H4 (cell line): ENCODE data around the gene BRICD5. TPM values are rescaled to one million over a fixed set of nuclear protein-coding genes. Genes with fewer than 3 reads are reported as not detected.

ENCODE experiments used
- DNase-seq: peaks from one replicate; pipeline ENCODE4 v3.0.0-alpha.2; 2015; ENCODE audit warnings: low spot score
- total RNA-seq: library from RNA; depleted of rRNA; stranded (reverse); fragments of >200 nt; shearing (Covaris generic); gene quantifications from 2 replicates; pipeline ENCODE4 v1.2.3, GENCODE V29; 2014

Gene BRICD5
- total RNA-seq, 1 experiment from 2014 or later, result 1.0 TPM

DNA sequence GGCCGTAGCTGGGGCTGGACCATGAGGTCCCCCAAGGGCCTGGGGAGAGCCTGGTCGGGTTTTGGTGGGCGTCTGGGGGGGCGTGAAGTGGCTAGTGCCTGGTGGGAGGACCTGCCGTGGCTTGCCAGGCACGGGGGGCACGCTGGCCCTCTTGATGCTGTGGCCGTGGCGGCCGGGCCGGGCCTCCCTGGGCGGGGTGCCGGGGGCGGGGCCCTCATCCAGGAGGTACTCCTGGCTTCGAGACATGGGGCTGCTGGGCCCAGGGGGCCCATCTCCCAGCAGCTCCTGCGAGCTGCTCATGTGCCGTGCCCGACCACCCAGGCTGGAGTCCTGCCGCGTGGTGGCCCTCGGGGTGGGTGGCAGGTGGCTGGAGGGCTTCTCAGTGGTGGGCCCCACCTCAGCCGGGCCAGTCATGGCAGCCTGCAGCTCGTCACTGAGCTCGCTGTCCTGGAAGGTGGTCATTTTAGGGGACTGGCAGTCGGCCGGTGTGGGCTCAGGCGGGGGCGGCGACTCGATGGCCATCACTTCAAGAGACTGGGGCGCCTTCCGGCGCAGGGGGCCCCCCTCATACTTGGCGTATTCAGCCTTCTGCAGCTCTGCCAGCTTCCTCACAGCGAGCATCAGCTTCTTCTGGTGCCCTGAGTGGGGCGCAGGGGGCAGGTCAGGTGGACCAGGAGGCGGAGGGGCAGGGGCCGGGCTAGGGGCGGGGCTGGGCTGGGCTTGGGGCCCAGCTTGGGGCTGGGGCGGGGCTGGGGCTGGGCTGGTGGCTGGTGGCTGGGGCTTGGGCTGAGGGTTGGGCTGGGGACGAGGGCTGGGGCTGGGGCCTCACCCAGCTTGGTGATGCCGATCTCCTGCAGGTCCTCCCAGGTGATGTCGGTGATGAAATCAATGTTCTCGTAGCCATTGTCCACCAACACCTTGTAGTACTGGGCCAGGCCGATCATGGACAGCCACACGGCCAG is 29.4 kb downstream of the BRICD5 start:
- DNase-seq, result no peak

DNA sequence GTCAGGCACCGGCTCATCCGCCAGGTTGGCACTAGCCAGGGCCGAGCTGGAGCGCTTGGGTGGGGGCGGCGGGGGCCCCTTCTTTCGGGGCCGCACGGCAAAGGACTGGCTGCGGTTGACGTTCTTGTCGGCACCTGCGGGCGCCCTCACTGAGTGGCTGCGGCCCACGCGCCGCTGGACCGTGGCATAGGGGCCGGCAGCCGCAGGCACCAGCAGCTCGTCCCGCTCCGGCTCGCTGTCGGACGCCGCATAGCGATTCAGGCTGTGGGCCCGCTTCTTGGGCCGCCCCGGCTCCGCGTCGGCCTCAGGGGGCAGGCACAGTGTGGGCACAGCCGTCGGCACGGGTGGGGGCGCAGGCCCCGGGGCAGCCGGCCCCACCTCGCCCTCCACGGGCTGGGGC is 30.2 kb downstream of the BRICD5 start:
- no peak for DNase-seq

DNA sequence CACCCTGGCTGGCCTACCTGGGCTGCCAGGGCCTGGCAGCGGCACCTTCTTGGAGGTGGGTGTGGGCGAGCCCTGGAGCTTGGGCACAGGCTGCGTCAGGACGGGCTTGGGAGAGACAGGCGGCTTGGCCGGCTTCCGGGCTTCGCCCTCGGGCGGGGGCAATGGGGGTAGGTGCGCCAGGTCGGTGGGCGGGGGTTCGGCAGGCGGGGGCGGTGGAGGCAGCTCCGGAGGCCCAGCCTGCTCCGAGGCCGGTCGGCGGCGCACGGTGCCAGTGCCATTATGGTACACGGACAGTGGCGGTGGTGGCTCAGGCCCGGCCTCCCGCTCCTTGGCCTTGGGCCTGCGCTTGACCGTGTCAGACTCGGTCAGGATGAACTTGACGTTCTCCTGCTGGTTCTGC is 31.1 kb downstream of the BRICD5 start:
- DNase-seq, result no peak

DNA sequence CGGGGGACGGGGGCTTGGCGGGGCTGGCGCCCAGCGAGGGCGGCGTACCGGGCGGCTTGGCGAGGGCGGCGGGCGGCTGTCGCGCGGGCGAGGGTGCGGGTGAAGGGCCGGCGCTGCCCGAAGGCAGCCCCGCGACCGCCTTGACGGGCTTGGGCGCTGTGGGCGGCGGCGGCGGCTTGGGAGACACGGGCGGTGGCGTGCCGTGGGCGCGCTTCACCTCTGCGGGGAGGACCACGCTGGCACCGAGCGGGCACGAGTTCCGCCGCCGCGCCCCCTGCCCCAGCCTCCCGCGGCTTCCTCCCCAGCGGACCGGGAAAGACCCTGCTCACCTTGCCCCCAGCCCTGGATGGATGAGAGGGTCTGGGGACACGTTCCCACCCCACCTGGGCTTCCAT is 31.6 kb downstream of the BRICD5 start:
- DNase-seq, result no peak

DNA sequence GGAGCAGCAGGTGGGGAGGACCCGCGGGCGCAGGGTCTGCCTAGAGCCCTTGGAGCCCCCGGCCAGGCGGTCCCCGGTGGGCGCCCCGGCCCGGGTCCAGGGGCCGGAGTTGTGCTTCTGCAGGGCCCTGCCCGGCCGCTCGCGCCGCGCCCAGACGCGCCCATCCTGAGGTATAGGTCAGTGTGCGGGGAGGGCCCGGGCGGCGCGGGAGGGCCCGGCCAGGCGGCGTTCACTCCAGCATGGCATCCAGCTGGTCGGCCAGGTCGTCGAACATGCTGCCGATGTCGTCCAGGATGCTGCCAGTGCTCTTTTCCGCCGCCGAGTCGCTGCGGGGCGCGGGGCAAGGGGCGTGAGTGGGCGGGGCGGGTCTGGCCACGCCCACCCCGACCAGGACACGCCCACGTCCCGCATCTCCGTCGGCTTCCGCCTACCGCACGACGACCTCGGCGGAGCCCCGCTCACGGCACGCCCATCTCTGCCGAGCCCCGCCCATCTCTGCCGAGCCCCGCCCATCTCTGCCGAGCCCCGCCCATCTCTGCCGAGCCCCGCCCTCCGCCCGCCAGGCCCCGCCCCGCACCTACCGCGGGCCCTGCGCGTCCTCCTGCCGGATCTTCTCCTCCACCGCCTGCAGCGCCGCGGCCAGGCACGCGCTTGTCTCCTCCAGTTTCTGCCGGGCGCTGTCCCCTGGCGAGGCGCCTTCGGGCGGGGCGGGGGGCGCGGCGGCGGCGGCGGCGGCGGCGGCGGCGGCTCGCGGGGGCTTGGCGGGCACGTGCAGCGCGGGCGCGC is 32.1 kb downstream of the BRICD5 start:
- DNase-seq, result no peak

DNA sequence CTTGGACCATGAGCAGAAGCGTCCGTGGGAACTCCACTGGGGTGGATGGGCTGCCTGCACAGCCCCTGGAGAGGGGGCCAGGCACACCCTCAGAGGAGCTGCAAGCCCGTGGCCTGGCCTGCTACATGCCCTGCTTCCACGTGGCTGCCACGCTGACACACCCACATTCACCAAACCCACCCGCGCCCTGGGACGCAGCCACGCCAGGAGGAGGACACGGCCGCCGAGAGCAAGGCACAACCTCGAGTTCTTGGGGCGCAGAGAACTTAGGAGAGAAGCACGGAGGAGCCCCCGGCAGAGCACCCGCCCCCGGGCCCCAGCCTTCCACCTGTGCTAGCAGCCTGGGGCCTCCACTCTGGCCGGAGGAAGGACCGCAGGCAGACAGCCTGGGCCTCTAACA is 33.1 kb downstream of the BRICD5 start:
- no peak for DNase-seq

DNA sequence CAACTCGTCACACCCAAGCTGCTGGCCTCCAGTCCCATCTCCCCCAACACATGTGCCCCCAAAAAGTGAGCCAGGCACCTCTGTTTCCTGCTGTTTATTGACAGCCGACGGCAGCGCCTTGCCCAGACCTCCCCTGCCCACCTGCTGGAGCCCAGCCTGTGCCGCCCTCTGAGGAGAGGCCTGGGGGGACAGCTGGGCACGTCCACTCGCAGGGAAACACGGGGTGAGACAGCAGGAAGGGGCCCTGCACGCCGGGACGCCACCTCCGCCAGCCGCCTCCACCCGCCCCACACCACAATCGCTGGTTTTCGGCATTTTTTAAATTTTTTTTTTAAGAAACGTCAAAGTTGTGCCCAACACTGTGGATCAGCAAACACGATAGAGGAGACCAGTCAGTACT is 33.6 kb downstream of the BRICD5 start:
- no peak for DNase-seq

DNA sequence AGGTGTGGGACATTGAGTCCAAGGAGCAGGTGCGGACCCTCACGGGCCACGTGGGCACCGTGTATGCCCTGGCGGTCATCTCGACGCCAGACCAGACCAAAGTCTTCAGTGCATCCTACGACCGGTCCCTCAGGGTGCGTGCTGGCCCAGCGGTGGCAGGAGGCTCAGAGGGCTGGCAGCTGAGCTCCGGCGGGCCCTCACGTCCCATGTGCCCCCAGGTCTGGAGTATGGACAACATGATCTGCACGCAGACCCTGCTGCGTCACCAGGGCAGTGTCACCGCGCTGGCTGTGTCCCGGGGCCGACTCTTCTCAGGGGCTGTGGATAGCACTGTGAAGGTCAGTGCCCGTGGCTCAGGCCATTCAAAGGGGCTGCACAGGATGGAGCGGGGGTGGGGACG is 34.6 kb downstream of the BRICD5 start:
- DNase-seq, result no peak

DNA sequence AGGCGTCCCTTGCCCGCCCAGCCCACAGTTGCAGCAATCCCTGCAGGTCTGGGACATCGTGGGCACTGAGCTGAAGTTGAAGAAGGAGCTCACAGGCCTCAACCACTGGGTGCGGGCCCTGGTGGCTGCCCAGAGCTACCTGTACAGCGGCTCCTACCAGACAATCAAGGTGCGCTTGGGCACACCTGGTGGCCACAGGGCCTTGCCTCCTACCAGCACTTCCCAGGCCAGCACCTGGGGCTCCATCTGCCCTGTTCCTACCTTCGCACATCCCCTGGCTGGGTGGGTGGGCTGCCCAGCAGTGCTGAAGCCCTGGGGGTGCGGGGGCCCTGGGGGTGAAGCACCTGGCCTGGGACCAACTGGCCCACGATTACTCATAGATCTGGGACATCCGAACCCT is 35.2 kb downstream of the BRICD5 start:
- DNase-seq, result no peak

DNA sequence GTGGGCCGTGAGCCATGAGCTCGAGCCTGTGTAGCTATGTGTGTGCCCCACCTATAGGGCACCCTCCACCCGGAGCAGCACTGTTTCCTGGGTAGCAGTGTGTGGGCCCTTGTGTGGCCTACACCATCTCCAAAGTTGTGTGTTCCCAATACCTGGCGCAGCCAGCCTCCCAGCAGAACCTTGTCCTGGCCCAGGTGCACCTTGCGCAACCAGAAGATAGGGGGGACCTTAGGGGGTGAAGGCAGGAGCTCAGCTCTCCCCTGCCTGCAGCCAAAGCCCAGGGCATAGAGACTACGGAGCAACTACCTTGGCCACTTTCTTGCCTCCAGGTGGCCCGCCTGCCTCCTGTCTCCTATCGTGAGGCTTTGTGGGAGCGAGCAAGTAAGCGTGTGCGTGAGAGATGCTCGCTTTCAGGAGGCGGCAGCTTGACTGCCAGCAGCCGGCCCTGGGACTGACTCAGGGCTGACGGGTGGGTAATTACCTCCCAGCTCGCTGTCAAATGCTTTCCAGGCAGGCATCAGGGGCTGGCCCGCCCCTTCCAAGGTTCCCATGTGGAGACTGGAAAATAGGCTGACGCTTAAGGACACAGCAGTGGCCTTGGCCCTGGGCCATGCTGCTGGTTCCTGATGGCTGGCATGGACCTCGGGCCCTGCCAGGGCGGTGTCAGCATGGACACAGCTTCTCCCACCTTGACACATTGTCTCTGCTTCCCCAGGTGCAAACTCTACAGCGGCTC is 36.1 kb downstream of the BRICD5 start:
- no peak for DNase-seq

DNA sequence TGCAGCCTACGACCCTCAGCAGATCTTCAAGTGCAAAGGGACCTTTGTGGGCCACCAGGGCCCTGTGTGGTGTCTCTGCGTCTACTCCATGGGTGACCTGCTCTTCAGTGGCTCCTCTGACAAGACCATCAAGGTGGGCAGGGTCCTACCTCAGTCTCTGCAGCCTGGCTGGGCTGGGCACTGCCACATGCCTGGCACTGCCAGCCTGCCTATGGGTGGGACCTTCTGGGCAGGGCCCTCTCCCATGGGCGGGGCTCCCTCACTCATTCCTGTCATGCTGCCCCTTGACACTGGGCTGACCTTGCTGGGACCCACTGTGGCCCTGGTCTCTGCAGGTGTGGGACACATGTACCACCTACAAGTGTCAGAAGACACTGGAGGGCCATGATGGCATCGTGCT is 36.7 kb downstream of the BRICD5 start:
- no peak for DNase-seq

DNA sequence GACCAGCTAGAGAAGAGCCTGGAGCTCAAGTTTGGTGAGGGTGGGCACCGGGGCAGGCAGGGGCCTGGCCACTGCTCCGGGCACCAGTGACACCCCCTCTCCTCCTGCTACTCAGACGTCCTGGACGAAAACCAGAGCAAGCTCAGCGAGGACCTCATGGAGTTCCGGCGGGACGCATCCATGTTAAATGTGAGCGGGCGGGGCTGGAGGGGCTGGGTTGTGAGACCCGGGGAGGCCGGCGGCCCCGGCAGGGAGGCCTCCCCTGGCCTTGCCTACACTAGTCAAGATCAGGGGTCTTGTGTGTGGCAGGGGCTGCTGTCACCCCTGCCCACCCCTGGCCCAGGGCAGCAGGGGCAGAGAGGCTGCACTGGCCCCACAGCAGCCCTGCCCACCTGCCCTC is 37.3 kb downstream of the BRICD5 start:
- no peak for DNase-seq

DNA sequence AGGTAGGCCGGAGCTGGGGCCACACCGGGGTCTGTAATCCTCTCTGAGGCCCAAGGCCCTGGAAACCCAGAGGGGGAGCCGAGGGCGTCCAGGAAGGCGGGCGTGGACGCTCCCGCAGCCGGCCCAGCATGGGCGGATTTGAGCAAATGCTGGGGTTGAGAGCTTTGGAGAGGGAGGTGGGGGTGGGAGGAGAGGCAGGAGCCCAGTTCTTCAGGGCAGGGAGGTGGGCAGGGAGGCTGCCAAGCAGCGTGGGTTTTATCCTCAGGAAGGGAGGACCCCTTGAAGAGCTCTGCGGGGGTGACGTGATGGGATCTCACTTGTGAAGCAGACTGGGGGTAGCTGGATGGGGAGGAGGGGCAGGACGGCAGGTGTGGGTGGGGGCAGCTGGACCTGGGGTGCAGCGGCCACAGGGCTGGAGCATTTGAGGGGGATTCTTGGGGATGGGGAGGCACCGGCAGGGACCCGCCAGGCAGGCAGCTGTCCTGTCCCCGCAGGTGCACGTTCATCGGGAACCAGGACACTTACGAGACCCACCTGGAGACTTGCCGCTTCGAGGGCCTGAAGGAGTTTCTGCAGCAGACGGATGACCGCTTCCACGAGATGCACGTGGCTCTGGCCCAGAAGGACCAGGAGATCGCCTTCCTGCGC is 37.9 kb downstream of the BRICD5 start:
- no peak for DNase-seq

DNA sequence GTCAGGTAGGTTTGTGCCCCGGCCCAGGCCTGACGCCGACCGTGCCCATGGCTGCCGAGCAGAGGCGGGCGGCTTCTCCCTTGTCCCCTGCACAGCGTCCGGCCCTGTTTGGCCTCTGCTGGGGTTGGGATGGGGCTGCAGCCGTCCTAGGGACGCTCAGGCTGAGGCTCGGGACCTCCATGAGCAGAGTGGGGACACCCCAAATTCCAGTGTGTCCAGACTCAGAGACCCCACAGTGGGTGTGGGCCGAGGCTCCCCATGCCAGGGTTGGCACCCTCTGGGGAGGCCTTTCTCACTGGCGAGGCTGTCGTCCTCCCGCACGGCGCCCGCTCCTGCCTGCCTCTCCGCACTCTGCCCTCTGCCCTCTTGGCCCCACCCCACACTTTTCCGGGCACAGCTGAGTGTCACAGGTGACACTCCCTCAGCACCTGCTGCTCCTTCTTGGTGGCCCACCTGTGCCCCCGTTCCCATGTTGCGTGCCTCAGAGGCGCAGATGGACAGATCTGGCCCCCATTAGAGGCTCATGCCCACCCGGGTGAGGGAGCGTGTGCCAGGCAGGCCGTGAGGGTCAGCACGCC is 39.0 kb downstream of the BRICD5 start:
- DNase-seq, result no peak

DNA sequence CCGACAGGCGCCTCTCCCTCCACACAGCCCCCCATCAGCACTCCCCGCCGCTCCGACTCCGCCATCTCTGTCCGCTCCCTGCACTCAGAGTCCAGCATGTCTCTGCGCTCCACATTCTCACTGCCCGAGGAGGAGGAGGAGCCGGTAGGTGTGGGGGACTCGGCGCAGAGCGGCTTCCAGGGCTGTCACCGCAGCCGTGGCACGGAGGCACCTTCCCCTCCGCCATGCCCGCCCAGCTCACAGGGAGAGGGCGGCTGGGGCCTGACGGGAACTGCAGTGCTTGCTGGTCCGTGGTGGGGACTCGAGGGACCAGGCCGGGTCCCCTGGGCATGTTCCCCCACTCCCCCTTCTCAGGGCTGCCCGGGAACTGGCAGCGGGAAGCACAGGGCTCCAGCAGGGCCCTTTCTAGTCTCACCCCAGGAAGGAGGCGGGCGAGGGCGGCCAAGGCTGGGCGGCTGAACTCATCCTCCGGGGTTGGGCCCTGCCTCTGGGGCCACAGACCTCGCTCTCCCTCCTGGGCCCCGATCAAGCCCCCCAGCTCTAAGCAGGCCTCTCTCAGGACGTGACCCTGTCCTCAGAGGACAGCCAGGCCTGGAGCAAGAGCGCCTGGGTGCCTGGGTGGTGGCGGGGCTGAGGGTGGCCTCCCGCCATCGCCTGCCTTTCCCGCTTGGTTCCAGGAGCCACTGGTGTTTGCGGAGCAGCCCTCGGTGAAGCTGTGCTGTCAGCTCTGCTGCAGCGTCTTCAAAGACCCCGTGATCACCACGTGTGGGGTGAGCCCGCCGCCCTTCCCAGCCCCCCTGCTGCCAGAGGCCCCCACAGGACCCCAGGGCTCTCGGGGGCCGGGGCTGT is 39.9 kb downstream of the BRICD5 start:
- no peak for DNase-seq

DNA sequence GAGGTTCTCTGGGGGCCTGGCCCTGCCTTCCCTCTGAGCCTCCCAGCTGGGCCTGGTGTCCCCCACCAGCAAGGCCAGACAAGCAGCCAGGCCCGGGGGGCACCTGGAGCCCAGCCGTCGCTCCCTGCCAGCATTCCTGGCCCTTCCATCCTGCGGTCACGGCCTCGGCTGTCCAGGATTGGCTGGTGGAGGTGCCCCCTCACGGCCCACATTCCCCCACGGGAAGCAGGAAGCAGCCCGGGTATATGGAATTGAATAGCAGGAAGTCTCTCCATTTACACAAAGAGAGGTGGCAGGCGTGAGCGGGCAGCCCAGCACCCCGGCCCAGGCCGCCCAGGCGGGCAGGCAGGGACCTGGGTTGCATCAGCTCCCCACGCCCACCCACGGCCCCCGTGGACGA is 40.6 kb downstream of the BRICD5 start:
- no peak for DNase-seq

DNA sequence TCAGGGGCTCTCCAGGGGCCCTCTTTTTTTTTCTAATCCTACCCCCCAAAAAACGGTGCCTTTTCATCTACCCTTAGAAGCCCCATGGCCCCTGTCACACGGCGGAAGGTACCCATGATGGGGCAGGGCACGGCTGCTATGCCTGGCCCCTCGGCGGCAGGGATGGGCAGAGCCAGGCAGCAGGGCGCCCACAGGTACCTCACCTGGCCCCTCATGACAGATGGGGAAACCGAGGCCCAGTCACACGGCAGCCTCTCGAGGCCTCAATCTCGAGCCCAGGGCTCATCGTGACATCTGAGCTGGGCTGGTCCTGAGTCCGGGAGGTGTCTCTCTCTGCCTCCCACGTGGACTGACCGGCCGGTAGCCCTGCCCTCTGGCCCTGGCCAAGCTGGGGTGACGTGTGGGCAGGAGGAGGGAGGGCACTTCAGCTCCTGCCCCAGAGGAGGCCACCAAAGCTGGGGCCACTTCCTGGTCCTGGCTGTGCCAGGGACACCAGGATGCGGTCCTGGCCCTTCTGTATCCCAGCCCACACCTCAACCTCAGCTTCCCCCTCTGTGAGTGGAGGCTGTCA is 43.5 kb downstream of the BRICD5 start:
- no peak for DNase-seq

DNA sequence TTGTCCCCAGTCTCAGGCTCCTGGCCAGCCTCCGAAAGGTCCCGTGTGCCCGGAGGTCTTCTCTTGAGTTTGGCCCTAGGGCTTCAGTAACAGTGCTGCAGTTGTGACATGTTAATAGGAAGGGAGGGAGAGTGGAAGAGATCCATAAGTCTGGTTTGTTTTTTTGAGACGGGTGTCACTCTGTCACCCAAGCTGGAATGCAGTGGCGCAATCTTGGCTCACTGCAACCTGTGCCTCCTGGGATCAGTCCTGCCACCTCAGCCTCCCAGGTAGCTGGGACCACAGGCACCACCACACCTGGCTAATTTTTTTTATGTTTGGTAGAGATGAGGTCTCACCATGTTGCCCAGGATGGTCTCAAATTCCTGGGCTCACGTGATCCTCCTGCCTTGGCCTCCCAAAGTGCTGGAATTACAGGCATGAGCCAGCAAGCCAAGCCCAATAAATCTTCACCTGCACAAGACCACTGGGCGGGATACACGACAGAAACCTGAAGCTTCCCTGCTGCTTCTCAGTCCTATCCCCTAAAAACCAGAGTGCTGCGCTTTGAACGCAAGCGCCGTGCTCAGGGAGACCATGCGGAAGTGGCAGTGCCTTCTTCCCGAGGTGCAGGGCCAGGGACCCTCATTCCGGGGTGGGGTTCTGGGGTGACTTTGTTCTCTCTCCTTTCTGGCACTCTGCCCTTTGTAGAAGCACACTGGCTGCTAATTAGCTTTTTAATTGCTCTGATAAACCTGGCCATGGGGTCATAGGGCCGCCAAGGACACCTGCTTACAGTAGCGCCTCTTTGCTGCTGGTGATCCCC is 44.2 kb downstream of the BRICD5 start:
- DNase-seq, result no peak

DNA sequence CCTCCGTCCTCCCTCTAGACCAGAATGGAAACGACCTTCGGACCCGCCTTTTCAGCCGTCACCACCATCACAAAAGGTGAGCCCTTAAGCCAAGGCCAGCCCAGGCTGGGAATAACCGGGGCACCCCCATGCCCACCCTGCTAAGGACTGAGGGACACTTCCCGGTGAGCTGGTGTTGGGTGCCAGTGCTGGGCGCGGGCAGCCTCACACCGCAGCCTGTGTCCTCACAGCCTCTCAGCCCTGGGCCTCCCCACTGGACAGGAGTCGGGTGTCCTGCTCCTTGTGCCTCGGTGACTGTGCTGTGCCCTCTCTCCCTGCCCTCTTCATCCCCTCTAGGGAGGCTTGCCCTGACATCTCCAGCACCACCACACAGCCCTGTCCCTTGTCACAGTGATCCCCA is 44.8 kb downstream of the BRICD5 start:
- no peak for DNase-seq
